ENCODE results near the gene MAPK4.
"Not testable (repeated sequence)": the region's sequence is repeated elsewhere in the genome, so short reads cannot be mapped to it uniquely, and the experiment has no call there.

The MAPK4 gene

DNA sequence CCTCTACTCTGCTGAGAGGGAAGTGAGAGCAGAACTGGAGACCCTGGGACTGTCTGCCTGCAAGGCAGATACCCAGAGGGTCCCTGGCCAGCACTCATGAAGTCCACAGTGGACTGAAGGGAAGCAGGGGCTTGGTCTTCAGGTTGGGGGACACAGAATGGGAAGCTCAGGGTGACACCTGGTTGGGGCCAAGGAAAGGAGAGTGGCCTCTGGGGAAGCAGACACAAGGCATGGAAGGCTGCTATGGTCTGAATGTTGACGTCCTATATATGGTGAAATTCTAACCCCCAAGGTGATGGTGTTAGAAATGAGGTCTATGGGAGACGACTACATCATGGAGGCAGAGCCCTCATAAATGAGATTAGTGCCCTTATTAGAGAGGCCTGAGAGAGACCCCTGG, 190.7 kb downstream of the MAPK4 start:
- DNase-seq (ENCODE audit: insufficient read length, low spot score) (no peak), FAIRE-seq (no peak)
- TF ChIP-seq POLR2A (IDR thresholded peaks at IDR 0.05; ENCODE audit: low read depth, low read length), result no peak

DNA sequence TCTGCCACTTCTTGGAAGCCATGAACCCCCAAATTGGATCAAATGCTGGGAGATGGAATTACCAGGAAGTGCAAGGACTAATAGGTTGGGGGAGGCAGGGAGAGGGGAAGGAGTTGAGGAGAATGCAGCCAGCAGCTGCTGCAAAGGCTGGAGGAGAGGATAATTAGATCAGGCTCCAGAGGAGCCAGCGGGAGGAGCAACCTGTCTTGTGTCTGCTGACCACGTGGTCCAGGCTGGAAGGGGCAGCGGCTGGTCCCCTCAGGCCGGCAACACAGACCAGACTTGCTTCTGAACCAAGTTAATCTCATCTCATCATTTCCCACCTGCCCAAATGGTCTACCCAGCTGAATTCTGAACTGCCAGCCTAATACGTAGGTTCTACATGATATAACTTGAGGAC, 191.6 kb downstream of the MAPK4 start:
- FAIRE-seq (no peak), DNase-seq (ENCODE audit: insufficient read length, low spot score) (no peak)
- no peak for TF ChIP-seq POLR2A (IDR thresholded peaks at IDR 0.05; ENCODE audit: low read depth, low read length)

DNA sequence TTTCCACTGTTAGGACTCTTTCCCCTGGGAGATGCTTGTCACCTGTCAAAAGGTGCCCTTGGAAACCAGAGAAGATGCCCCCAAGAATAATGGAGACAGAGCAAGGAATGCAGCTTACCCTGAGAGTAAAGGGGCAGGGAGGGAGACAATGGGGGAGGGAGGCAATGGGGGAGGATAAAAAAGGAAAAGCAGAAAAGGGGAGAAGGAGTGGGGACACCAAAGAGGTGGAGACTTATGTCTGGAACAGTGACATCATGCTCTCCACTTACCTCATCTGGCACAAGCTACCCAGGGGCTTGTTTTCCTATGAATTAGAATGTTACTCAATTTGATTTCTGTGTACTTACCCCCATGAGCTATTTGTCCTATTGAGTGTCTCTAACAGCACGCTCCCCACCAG, 192.1 kb downstream of the MAPK4 start:
- no peak for TF ChIP-seq POLR2A (IDR thresholded peaks at IDR 0.05; ENCODE audit: low read depth, low read length)
- FAIRE-seq, result no peak
- DNase-seq (ENCODE audit: insufficient read length, low spot score), result no peak

DNA sequence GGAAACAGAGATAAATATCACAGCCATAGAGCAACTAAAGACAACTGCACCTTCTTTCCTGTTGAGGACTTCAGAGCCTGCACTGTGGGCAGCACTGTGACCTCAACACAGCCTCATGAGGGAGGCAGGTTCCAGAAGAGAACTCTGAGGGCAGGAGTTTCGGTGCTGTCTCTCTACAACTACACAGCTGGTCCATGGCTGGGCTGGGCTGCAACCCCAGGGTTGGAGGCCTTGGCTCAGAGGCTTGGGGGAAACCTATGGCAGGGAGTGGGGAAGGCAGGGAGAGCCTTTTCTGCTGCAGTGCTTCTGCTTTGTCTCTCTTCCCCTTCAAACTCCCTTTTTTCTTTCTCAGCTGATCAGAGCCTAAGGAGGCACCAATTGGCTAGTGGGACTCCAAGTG, 193.4 kb downstream of the MAPK4 start:
- FAIRE-seq, result no peak
- TF ChIP-seq POLR2A (IDR thresholded peaks at IDR 0.05; ENCODE audit: low read depth, low read length), result no peak
- DNase-seq (ENCODE audit: insufficient read length, low spot score), result no peak

DNA sequence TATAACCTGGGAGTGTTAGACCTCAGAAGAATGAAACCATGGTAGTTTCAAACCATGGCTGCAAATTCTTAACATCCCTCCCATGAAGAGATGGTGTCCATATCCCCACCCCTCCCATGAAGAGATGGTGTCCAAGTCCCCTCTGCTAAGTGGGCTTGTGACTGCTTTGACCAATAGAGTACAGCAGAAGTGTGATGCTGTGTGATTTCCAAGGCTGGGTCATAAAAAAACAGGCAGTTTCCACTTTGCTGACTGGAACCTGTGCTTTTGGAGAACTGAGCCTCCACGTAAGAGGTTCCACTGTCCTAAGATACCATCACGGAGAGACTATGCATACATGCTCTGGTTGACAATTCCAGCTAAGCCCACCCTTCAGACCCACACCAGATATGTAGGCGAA, 194.4 kb downstream of the MAPK4 start:
- no peak for FAIRE-seq

DNA sequence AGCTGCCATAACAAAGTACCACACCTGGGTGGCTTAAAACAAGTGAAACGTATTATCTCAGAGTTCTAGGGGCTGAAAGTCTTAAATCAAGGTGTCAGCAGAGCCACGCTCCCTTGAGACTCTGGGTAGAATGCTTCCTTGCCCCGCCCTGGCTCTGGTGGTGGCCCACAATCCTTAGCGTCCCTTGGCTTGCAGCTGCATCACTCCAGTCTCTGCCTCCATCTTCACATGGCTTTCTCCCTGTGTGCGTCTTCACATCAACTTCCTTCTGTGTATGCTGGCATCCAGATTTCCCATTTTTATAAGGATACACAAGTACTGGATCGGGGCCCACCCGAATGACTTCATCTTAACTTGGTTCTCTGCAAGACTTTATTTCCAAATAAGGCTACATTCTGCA, 197.5 kb downstream of the MAPK4 start:
- TF ChIP-seq POLR2A (IDR thresholded peaks at IDR 0.05; ENCODE audit: low read depth, low read length), result no peak
- no peak for DNase-seq (ENCODE audit: insufficient read length, low spot score)
- no peak for FAIRE-seq

More for the DNA sequence above, 194.4 kb downstream of the MAPK4 start:
- DNase-seq (ENCODE audit: insufficient read length, low spot score), result no peak
- TF ChIP-seq POLR2A (IDR thresholded peaks at IDR 0.05; ENCODE audit: low read depth, low read length), result no peak

DNA sequence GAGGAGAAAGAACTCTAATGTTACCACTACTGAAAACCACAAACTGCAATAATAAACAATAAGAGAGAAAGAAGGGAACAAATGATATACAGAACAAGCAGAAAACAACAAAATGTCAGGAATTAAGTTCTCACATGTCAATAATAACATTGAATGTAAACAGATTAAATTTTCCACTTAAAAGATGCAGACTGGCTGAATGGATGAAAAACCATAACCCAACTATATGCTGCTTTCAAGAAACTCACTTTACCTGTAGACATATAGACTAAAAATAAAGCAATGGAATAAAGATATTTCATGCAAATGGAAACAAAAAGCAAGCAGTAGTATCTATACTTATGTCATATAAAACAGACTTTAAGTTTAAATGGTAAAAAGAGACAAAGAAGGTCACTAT, 209.6 kb downstream of the MAPK4 start:
- TF ChIP-seq POLR2A (IDR thresholded peaks at IDR 0.05; ENCODE audit: low read depth, low read length), result no peak
- DNase-seq (ENCODE audit: insufficient read length, low spot score) (no peak), FAIRE-seq (no peak)

DNA sequence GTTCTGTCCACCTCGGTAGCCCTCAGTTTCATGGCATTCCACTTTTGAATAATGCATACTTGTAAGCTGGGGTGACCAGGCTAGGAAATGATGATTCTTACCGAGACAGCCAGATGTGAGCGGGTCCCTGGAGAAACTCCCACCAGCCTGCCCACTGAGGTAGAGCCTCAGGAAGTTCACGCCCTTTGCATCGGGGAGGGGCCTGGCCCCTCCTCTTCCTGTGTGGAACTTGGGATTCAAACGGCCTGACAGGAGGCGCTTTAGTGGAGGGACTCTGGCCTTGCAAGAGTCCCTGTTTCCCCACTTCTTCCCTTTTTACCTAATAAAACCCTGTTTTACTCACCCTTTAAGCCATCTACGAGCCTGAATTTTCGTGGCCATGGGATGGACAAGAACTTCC, 215.3 kb downstream of the MAPK4 start:
- FAIRE-seq (no peak), DNase-seq (ENCODE audit: insufficient read length, low spot score) (no peak)
- no peak for TF ChIP-seq POLR2A (IDR thresholded peaks at IDR 0.05; ENCODE audit: low read depth, low read length)

DNA sequence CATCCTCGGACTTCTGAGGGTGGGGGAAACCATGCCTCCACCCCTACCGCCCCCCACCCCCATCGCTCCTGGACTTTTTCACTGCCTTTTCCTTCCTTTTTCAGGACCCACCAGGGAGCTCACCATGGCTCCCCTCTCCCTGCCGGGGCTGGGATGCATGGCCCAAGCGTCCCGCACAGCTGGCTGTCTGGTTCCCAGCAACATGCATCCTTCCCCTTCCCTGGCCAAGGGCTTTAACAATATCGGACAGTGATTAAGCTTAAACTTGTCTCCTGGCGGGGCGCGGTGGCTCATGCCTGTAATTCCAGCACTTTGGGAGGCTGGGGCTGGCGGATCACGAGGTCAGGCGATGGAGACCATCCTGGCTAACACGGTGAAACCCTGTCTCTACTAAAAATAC, 215.8 kb downstream of the MAPK4 start:
- FAIRE-seq (no peak), DNase-seq (ENCODE audit: insufficient read length, low spot score) (no peak)
- TF ChIP-seq POLR2A (IDR thresholded peaks at IDR 0.05; ENCODE audit: low read depth, low read length), result no peak

DNA sequence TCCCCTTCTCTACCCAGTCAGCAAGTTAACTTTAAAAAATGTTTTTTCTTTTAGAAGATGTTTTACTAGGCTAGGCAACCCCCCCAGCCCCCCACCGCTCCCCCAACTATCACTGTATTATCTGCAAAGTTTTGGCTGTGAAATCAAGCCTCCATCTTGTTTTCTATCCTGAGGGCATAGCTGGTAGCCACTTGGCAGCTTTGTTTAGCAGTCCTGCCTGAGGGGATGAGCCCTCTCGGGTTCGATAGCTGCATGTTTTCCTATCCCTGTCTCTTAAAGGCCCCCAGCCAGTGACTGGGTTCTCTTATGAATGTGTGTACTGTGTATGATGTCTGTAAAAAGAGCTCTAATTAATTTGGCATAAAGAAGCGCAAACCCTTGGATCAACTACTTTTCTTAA, 216.5 kb downstream of the MAPK4 start:
- no peak for TF ChIP-seq POLR2A (IDR thresholded peaks at IDR 0.05; ENCODE audit: low read depth, low read length)
- DNase-seq (ENCODE audit: insufficient read length, low spot score), result no peak
- FAIRE-seq, result no peak

DNA sequence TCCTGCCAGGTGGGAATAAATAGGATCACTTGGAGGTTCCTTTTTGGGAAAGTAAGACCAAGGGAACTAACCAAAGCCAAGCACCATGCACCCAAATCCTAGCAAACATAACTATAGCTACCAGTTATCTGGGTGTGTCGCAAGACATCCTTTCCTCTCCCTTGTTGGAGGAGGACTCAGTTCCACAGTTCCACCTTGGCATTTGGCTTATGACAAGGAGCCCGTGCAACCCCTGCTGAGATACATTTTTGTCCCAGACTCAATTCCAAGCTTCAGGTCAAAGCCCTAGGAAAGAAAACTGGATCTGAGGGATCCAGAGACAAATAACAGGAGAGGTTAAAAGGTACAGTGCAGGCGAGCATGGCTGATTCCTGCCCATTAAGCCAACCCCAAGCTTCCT, 219.1 kb downstream of the MAPK4 start:
- DNase-seq (ENCODE audit: insufficient read length, low spot score); FAIRE-seq: not testable (repeated sequence)

All from H54 (cell line).